Measurements from ENCODE around the gene SYT9.

- TF ChIP-seq, protein P1, sequence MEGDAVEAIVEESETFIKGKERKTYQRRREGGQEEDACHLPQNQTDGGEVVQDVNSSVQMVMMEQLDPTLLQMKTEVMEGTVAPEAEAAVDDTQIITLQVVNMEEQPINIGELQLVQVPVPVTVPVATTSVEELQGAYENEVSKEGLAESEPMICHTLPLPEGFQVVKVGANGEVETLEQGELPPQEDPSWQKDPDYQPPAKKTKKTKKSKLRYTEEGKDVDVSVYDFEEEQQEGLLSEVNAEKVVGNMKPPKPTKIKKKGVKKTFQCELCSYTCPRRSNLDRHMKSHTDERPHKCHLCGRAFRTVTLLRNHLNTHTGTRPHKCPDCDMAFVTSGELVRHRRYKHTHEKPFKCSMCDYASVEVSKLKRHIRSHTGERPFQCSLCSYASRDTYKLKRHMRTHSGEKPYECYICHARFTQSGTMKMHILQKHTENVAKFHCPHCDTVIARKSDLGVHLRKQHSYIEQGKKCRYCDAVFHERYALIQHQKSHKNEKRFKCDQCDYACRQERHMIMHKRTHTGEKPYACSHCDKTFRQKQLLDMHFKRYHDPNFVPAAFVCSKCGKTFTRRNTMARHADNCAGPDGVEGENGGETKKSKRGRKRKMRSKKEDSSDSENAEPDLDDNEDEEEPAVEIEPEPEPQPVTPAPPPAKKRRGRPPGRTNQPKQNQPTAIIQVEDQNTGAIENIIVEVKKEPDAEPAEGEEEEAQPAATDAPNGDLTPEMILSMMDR (IDR thresholded peaks at IDR 0.05) = no peak
- TF ChIP-seq POLR2AphosphoS5 (IDR thresholded peaks at IDR 0.05) = no peak
Measured at GRCh38 chr11:7286178-7286577, 34.5 kb downstream of the SYT9 start.

Measured in prostate gland (tissue), 2 donors.